NCI-H82 treated with DMSO at 0.1 percent for 48 hours (cell line): ENCODE measurements around the gene GRK3.

Experiments
- DNase-seq: peaks from one replicate; lab custom pipeline; 2025; ENCODE audit not compliant: unreplicated experiment; lab: John Stamatoyannopoulos, UW

Gene GRK3

DNA sequence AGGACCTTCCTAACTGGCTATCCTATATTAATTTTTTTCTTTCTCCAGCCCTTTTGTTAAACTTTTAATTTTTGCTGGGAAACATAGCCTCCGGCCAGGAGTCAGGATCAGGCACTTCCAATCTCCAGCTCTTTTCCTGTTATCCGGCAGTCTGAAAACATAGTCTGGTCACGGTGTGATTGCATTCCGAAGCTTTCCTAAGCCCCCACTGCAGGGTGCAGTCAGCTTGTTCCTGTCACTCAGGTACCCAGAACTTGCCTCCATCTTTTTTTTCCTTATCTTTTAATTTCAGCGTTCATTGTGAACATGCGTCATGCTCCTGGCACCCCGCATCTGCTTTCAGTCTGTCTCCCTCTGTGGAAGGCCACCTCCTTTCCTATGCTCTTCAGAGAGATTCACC is 59.4 kb downstream of the GRK3 start:
- no peak for DNase-seq

DNA sequence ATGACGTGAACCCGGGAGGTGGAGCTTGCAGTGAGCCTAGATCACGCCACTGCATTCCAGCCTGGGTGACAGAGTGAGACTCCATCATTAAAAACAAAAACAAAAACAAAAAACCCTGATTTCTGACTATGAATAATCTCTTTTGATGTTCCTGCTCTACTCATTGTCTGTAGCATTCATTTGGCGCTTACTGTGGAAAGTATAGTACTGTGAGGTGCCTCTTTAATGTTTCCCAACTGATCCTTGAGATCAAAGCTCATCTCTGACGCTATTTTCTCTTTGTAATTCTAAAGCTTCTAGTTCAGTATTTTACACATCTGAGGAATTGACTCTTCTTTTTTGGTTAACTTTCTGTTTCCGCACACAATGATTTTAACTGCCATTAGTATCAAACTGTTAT is 60.0 kb downstream of the GRK3 start:
- no peak for DNase-seq

DNA sequence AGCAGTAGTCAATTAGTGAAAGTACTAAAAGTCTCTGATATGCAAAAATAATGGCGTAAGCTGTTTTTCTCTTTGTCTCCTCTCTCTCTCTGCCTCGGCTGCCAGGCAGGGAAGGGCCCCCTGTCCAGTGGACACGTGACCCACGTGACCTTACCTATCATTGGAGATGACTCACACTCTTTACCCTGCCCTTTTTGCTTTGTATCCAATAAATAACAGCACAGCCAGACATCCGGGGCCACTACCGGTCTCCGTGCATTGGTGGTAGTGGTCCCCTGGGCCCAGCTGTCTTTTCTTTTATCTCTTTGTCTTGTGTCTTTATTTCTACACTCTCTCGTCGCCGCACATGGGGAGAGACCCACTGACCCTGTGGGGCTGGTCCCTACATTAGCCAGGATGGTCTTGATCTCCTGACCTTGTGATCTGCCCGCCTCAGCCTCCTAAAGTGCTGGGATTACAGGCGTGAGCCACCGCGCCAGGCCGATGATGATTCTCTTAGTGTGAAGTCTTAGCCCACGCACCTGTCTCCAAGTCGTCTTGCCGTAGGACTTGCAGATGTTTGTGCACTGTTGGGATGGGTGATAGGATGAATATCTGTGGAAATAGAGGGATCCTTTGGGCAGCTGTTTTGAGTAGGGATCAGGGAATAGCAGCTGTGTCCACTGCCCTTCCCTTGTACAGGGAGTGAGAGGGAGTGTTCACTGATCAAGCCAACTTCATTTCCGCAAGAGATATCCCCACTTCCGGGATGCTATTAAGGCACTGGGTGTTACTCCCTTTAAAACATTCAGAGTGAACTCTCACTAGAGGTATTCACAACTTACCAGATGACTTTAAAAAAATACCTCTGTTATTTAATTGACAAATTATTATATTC is 61.5 kb downstream of the GRK3 start:
- DNase-seq = peak; percentile 3

DNA sequence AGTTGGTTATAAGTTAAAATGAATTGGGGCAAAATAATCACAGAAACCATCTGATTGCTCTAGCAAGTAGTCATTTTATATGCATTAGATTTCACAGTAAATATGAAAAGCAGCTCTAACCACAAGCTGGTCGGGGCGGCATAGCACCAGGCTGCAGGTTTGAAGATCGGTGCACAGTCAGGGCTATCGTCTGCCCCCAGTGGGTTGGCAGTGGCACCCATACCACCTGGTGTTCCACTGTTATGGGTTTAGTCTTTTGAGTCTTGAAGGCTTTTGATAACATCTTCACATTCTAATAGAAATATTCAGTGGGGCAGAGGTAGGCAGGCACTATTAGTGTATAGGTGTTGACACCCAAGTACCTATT is 62.1 kb downstream of the GRK3 start:
- DNase-seq = no peak

DNA sequence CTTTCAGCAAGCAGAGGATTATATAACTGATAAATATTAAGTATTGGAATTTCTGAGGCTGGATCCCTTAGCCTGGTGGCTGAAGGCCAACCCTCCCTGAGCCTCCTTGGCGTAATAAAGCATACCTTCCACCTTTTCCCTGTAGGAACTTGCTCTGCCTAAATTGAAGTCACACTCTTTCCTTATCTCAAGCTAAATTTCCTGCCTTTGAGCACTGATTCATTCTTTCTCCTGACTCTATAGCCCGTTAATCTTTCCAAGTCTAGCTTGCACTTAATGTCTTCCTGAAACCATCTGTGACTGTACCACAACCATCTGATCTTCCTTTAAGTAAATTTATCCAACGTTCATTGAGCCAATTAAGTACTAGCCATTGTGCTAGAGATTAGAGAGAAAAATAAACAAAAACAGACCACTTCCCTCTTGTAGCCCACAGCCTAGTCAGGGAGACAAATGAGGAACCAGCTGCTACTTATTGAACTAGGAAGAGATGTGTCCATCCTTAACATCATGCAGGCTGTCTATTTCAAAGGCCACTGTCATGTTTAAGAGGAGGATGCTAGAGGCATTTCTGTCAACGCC is 62.9 kb downstream of the GRK3 start:
- peak; percentile 99 for DNase-seq

DNA sequence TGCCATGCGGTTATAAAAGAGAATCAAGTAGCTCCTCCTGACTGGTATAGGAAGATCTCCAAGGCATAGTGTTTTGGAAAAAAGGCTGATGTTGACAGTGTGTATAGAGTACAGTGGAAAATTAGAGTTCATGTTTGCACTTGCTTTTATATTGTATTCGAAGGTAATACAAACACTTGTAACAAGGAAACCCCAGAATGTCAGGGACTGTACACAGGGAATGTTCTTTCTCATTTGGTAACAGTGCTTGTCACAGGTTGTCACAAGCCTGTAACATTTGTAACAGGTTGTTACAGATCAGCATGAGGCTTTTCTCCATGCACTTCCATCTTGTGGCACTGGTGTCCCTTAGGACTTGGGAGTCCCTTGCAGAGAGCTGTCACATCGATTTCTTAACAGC is 64.0 kb downstream of the GRK3 start:
- no peak for DNase-seq

DNA sequence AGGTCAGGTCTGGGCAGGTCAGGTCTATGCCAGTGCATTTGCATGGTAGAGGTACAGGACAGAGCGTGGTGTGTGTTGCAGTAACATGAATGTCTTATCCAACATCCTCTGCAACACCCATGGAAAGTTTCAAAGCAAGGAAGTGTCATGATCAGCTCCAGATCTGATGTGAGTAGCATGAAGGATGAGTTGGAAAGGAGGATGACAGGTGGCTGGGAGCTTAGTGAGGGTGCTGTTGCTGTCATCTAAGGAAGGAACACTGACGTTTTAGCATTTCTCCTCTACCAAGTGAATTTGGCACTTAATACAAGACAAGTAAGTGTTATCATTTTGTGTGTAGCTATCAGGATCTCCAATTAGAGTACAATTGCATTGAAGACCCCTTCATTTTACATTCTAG is 65.1 kb downstream of the GRK3 start:
- DNase-seq = peak; percentile 60

DNA sequence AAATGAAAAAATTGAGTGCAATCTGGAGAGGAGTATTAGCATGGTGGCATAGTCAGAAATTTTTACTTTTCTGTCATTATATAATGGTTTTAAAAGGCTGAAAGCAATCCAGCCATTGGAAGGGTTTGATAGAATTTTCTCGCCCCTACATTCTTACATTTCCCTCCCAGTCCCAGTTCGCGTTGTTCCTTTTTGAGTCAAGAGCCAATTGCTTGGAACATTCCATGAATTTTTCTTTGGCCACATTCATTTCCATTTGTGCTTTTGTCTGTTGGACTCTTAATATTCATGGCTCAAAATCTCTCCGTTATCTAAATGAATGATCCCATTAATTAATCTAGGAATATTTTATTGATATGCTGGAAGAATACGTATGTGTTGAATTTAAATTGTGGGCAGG is 66.0 kb downstream of the GRK3 start:
- no peak for DNase-seq

DNA sequence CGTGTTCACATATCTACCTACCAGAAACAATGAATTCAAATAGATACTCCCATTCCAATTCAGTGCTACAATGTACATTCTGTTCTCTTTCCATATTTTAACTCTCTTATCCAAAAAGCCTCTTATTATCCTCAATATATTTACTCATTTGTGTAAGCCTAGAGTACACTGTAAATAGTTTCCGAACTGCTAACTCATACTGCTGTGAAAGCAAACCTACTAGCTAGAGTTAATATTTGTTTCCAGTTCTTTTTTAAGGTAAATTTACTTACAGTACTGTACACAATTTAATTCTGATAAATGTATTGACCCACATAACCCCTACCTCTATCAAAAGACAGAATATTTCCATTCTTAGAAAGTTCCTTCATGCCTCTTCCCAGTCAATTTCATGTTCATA is 71.8 kb downstream of the GRK3 start:
- DNase-seq = no peak

DNA sequence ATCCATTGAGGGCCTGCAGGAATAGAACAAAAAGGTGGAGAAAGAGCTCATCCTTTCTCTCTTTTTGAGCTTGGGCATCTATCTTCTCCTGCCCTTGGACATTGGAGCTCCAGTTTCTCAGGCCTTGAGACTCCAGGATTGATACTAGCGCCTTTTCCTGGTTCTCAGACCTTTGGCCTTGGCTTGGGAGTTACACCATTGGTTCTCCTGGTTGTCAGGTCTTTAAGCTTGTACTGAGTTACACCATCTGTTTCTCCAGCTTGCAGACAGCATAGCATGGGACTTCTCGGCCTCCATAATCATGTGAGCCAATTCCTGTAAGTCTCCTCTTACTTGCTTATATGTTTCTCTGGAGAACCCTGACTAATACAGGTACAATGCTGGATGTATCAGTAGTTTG is 72.6 kb downstream of the GRK3 start:
- DNase-seq = no peak

DNA sequence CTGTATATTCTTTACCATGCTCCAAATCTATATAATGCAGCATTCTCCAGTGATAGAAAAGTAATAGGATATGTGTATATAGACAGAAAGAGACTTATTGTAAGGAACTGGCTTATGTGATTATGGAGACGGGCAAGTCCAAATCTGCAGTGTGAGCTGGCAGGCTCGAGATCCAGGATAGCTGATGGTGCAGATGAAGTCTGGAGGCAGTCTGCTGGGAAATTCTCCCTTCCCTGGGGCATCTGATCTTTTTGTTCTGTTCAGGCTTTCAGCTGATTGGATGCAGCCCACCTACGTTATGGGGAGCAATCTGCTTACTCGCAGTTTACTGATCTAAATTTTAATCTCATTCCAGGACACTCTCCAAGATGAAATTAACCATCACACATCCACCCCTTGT is 73.2 kb downstream of the GRK3 start:
- DNase-seq = no peak

DNA sequence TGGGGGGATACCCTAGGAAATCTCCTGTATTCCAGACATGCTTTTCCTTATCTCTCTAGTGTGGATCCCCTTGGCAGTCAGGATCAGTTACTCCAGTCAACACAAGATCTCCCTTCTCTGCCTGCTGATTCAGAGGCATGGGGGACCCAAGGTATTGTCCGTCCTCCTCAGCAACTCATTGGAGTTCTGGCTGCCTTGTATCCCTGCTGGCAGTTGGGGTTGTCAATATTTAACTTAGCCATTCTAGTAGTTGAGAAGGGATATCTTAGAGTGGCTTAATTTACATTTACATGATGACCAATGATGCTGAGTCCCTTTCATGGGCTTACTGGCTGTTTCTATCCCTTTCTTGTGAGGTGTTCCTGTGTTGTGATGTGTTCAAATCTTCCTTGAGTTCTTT is 74.2 kb downstream of the GRK3 start:
- no peak for DNase-seq

DNA sequence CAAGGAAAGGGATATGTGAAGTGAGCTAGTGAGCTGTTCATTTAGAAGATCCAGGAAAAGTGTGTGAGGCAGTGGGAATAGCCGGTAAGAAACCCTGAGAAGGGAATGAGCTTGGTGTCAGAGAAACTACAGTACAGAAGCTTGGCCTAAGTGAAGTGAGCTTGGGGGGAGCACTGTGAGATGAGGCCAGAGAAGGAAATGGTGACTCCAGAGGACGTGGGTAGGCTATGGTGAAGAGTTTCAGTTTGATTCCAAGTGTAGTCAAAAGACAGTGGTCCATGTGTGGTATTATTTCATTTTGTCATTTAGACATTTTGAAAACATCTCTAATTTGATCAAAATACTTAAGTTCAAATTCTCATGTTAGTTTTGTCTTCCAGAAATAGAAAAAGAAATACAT is 77.2 kb downstream of the GRK3 start:
- no peak for DNase-seq

DNA sequence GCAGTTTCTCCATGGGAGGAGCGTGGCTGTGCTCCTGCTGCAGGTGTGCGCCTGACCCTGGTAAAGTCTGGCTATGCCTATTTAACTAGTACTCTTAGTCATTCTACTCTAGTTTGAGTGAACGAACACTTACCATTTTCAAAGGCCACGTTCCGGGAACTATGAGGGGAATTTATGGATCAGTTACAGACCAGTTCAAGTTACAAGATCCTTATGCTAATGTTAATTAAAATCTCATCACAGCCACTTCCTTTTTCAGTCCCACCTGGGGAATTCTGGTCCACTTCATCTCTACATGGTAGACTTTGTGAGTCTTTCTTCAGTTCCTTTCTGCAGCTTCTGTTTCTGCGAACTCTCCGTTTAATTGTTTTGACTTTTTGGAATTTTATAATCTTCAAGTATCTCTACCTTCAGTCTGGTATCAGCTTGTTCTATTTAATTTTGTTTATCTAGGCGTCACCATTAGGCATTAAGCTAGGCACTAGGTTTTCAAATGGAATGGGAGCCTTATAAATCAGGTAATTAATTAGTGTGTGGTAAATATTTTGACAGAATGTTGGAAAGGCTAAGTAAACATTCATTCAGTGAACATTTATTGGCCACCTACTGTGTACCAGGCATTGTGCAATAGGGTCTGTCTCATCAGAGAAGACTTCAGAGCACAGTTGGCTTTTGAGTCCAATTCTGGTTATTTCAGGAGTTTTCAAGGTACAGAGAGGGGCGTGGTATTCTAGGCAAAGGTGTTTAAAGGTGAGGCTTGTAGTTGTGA is 78.9 kb downstream of the GRK3 start:
- DNase-seq = no peak

DNA sequence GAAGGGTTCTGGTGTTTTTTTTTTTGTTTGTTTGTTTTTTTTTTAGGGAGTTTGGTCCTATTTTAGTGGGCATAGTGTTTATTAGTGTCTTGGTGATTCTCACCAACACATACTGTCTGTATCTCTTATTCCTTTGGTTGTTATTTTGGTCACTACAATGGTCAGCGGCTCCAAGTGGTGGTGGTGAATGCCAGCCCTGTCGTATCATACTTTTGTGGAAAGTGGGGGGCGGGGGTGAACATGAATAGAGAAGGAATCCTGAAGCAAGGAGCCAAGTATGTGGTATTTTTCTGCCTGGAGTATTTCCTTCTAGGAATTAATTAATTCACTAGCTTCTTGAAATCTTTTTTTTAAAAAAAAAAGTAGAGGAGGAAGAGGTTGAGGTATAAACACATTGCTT is 79.6 kb downstream of the GRK3 start:
- no peak for DNase-seq

DNA sequence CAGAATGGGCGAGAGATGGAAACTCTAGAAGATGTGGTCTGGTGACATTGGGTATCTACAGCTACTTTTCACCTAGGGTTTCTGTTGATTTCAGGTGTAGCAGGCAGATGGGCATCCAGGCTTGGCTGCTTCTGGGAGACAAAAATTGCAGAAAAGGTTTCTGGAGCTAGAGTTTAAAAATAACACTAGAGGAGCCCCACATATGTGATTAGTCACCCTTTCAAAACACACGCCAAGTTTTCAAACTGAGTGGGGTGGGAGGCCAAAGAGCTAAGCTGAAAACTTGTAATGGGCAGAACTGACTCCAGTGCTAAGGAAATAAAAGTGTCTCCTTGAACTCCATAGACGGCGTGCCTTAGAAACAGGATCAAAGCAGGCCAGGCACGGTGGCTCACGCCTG is 80.8 kb downstream of the GRK3 start:
- no peak for DNase-seq

DNA sequence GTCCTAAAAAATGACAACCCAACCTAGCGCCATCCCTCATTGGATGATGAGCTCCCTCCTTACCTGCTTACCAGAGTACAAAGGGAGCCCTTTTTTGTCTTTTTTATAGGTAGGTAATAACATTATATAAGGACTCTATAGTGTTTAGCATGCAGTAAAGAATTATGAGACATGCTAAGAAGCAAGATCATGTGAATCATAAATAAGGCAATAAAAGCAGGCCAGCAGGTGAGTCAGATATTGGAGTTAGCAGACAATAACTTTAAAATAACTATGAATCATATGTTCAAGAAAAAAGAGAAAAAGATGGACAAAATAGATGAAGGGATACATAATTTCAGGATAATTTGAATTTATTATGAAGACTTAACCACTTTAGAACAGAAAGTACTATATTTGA is 81.5 kb downstream of the GRK3 start:
- DNase-seq = no peak

DNA sequence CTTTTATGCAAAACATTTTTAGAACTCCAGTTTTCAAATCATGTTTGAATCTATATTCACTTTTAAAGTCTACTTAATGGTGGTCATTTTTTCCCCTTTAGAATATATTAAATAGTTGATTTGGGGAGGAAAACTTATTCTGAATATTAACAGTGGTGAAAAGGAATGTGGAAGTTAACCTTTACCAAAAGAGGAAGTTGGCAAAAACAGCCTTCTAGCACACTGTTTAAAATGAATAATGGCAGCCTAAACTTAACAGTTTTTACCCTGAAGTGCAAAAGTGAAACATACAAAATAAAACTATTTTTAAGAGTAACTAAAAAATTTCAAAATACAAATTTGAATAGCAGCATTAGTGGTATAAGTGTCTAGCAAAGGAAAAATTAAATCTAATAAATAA is 86.4 kb downstream of the GRK3 start:
- no peak for DNase-seq

DNA sequence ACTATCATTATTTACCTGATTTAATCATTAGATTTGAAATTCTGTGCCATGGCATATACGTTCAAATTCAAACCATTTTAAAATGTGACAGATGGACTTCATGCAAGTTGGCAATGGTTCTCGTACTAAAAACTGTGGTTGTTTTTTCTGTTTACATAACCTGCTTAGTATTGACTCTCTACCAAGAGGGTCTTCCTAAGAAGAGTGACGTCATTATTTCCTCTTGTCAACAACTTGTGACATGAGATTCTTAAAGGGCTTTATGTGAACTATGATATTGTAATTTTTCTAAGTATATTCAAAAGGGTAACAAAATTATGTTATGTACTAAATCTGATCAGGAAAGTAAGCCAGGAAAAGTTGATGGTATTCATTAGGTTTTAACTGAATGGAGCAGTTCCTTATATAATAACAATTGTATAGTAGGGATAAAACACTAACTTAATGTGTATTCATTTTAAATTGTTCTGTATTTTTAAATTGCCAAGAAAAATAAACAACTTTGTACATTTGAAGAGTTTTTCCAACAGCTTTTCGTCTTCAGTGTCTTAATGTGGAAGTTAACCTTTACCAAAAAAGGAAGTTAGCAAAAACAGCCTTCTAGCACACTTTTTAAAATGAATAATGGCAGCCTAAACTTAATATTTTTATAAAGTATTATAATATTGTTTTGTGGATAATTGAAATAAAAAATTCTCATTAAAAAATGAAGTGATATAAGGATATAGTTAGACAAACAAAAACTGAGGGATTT is 87.0 kb downstream of the GRK3 start:
- no peak for DNase-seq

DNA sequence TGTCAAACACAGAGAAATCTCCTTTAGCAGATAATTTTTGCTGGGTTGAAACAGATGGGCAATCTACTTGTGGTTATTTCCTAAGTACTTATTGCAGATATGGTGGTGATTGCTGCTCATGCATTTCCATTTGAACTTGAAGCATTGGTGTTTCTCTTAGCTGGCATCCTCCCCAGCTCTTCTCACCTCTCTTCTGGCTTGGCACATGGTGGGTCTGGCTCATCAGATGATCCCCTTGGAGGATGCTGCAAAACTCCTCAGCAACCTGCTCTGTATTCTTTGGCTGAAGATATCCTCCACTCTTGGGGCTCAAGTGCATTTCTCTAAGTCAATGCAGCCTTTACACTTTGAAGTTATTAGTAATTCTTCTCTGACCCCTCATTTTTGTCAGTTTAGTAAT is 90.2 kb downstream of the GRK3 start:
- DNase-seq = no peak

DNA sequence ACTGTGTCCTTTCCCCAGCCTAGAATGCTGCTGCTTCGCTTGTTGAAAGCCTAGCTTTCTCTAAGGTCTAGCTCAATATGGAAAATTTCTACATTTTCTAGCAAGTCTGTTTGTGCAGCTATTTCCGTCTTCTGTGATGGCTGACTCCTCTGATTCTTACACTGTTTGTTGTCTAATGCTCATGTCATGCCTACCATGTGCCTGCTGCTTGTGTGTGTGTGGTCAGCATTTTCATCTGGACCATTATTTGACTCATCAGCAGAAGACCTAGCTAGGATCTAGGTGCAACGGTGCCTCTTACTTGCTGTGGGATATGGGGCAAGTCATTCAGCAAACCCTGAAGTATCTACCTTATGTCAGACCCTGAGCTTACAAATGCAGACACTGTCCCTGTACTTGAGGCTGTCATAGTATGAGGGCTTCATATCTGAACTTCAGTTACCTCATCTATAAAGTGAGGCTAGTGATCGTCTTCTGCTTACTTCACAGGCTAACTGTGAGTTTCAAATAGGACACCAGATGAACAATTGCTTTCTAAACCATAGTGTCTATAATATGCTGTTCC is 91.0 kb downstream of the GRK3 start:
- no peak for DNase-seq
